Hematopoietic multipotent progenitor cell treated with erythropoietin and hydrocortisone succinate and interleukin-3 and kit ligand, for 4 days (in vitro differentiated cells): ENCODE results near the gene FMNL2.

Experiments used
- DNase-seq: peaks from one replicate; pipeline ENCODE4 v3.0.0-alpha.2; 2015

The FMNL2 gene

DNA sequence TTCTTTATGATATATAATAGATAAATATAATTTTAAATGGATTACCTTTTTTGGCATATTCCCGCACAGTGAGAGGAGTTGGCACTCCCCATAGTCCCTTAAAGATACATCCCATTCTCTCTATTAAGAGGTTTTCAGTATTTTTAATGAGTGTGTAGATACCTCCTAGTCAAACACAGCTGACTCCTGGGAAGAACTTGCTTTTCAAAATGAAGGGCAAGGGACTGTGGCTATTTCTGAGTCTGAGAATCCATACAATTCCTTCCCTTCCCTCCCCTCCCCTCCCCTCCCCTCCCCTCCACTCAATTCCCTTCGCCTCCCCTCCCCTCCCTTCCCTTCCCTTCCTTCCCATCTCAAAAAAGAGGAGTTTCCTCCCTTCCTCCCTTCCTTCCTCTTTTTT lies 288.8 kb downstream of the FMNL2 start:
- DNase-seq: no peak

DNA sequence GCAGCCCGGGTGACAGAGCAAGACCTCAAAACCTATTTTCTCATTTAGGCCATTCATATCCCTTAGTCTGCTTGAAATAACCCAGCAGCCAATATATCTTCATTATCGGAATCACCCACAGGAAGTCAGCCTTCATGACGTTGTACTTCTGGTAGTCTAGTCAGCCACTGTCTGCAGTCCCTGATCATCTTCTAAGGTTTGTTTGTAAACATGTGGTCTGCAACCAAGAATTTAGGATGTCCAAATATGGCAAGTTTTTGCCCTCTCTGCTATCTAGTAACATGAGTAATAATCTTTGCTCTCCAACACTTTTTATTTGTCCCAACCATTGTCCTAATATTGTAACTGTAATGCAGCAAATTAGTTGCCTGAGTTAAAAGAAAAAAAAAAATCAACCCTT lies 289.8 kb downstream of the FMNL2 start:
- no peak for DNase-seq

DNA sequence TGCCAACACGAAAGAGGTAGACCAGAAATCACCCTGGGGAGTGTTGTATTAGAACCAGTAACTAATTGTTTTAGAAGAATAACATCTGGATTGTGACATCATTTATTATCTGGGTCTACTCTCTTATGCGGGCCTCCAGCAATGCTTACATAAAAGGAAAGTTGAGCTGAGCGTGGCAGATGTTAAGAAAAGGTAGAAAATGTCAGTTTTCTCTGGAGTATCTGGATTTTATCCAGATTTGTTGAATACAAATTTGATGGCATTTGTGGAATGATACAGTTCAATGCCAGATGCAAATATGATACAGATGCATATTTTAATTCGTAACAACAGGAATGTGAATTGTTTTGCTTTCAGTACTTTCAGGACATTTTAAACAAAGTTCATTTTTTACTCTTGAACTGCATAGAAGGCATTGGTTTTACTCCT lies 292.0 kb downstream of the FMNL2 start:
- DNase-seq: no peak

DNA sequence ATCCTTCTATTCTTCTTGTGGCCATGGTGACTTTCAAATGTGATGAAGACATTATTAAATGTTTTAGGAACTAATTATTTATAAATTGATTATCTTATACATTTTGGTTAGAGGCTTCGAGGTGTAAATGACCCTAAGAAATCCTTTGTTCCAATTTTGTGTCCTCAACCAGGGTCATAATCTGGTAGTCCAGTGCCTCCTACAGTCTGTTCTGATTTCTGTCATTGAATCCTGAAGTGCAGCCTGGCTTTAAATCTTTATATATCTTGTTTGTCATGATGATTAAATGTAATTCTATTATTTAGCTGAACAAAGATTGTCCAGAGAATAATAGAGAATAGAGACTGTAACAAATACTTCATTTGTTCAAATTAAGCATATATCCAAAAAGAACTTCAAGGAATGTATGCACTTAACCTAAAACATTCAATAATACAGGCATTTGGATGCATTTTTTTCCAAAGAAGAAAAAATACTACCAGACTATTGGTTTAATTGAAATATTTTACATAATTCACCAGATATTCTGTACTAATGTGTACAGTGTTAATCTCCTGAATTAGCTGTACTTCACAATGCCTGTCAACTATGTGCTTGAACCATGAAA lies 292.5 kb downstream of the FMNL2 start:
- peak; percentile 62 for DNase-seq

DNA sequence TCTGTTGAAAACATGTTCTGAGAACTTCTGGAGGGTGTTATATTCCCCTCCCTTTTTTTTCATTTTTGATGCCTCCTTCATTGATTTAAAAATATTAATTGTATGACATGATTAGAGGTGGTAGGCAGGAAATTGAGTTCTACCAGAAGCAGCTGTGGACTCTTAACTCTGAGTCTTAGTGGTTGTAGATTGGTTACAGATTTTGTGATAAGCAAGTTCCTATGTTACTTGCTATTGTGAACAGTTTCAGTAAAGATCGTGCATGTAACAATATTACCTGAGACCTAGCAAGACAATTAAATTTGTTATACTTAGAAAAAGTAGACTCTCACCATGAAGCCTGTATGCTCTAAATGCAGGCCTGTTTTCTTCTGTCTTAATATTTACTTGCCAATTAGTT lies 294.2 kb downstream of the FMNL2 start:
- DNase-seq: no peak

DNA sequence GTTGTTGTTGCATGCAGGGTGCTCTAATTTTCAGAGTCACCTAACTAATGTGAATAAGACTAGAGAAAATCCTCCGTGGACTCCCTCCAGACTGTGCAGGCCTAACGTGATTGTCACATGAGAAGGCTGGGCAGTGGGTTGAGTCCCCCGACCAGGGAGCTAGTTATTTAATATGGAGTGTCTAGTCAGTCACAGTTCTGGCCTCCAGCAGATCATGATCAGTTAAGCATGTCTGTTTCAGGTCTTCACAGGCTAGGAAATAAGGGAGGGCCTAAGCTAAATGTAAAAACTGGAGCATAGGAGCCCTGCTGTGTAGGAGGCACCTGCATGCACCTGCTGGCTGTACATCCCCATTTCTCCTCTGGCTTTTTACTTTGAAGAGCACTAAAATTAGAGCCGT lies 295.5 kb downstream of the FMNL2 start:
- no peak for DNase-seq

DNA sequence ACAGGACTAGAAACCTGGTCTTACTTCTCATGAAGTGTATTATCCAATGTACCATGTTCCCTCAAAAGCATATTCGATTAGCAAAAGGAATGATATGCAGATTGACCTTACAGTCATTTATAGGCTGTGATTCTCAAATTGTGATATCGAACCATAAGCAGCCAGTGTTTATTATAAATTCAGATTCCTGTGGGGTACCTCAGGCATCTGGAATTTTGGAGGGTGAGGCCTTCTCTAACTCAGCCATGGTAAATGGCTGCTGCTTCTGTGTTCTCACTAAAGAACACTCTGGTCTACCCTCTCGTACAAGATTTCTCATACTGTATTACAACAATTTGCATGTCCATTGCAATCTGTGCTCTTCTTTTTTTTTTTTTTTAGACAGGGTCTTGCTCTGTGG lies 297.8 kb downstream of the FMNL2 start:
- no peak for DNase-seq

DNA sequence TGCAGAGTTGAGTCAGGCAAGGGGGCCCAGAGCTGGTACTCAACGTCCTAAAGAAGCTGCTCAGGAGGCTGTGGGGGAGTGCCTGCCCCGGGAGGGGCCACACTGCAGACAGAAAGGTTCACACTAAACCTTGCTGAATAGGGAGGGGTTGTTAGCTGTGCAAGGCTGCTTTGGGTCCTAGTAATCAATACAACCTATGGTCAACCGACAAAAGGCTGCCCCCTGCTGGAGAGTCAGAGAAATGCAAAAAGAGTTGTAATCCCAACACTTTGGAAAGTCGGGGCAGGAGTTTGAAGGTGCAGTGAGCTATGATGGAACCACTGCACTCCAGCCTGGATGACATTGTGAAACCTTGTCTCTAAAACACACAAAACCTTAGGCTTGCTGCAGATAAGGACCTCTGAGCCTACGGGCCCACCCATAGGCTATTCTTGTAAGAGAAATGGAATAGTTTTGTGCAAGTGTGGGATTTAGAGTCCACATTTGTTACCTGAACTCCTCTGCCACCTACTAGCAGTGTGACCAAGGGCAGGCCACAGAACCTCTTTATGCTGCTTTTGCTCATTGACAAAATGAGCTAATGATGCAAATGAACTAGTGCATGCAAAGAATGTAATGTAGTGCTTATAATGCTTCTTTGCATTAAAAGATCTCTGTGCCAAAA lies 300.8 kb downstream of the FMNL2 start:
- DNase-seq: peak; percentile 77

DNA sequence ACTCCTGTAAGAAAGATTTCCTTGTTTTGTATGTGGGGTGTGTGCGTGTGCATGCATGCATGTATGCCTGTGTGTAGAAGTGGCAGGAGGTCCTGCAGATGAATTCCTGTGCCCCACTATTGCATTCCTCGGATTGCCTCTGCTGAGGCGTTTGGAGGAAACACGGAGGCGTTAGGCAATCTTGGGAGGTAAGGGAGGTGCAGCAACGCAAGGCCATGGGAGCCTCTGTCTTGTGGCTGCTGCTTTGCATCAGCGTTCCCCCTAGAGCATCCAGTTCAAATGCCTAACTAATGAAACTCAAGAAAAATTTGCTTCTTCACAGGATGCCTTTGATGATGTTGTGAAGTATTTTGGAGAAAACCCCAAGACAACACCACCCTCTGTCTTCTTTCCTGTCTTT lies 302.3 kb downstream of the FMNL2 start:
- no peak for DNase-seq

DNA sequence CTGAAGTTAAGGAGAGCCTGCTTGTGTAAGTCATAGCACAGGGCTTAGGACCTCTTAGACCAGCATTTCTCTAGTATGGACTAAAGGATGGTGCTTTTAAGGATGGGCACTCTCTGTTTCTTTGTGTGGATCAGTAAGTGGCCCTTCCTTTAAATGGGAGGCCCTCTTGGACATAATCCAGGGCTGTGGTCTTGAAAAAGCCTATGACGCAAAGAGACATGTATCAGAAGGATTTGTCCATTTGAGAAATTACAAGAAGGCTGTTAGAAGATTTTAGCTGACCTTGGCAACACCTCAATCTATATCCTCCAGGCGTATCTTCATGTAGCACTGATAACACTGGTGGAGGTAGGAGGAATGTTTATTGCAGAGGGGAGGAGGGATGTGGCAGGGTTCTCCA lies 303.1 kb downstream of the FMNL2 start:
- no peak for DNase-seq

DNA sequence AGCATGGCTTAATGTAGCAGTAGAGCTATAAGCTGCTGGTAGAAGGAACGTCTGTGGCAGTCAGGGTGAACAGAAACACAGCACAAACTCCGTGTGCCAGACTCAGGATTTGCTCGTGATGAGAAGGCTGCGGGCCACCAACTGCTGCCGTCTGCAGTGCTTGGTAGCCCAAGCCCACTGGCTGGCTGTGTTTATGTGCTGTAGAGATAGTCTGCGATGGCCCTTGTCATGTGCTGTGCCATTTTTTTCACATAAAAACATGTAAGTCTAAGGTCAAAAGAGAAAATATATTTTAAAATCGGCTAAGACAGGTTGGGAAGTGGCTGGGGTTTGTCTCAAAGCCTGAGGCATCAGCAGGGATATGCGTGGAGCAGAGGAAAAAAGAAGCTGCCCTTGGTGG lies 303.6 kb downstream of the FMNL2 start:
- no peak for DNase-seq

DNA sequence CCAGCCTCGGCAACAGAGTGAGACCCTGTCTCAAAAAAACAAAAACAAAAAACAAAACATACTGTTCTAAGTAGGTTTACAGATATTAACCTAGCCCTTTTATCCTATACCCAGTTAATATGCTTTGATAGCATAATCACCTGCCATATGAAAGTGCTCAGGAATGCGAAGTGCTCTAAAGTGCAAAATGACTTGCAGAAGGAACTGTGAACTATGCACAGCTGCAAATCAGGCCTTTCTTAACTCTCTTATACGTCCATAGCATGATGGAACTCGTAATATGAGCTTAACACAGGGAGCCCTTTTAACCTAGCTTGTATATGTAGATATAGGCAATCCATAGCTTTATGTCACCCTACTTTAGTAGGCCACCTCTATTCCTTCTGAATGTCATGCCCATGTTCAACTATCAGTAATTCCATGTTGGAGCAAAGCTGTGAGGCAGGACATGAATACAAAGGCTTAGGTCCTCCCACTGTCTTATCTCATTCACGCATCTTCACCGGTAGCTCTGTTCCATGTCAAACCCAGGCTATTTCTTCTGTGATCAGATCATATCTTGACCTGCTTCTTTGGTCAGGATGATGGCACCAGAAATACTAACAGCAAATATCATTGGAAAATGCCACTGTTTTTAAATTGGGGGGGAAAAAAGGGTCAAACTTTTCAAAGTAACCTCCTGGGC lies 309.4 kb downstream of the FMNL2 start:
- no peak for DNase-seq

DNA sequence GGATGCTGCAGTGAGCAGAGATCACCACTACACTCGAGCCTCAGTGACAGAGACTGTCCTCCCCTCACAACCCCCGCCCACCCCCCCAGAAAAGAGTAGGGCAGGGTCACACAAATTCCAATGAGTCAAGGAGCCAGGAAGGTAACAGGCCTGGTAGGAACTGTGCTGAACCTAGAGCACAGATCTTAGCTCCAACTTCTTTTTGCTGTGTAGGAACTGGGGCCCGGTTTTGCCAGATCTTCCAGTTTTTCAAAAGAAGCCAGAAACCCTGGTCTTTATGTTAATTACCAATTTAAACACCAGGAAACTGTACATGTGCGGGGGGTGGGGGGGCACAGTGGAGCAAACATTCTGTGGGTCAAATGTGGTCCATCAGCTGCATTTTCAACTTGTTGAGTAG lies 311.3 kb downstream of the FMNL2 start:
- no peak for DNase-seq

DNA sequence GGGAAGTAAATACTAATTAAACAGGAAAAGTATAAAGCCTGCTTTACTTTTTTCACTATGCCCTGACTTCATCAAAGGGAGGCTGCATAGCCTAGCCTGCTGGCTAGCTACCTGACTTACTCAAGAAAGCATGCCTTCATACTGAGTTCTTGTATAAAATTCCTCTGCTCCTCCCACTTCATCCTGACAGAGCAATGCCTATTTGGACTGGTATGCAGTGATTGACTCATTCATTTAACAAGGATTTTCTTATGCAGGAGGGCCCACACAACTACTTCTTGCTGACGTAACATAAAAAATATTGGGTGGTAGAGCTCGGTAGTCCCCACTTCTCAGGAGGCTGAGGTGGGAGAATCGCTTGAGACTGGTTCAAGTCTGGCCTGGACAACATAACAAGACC lies 311.8 kb downstream of the FMNL2 start:
- no peak for DNase-seq

DNA sequence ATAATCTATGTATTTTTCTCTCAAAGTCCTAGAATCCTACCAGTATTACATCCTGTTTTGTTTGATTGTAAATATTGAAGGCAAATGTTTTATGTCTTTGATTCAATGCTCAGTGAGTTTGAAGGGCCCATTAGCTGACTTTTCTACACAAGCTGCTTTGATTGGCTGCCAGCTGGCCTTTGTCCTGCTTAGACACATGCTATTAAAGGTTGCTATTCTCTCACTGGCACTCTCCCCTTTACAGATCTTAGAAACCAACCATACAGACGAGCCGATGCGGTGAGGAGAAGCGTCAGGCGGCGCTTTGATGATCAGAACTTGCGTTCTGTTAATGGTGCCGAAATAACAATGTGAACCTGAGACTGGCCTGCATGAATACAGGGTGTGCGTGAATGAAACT lies 312.6 kb downstream of the FMNL2 start:
- no peak for DNase-seq

DNA sequence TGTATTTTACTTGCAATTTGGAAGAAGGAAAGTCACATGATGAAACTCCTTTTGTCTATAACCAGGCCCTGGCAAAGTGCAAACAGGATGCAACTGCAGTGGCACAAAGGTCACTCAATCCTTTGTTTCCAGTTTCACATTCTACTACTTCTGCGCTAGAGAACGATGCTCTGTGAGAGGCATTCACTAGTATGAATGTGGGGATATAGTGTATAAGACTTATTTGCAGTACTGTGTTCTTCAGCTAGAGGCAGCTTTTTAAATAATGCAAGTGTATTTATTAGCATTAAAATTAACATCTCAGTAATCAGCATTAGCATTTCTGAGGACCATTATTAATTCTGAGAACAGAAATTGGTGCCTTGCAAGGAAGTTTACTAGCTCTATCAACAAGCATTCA lies 313.4 kb downstream of the FMNL2 start:
- DNase-seq: no peak

DNA sequence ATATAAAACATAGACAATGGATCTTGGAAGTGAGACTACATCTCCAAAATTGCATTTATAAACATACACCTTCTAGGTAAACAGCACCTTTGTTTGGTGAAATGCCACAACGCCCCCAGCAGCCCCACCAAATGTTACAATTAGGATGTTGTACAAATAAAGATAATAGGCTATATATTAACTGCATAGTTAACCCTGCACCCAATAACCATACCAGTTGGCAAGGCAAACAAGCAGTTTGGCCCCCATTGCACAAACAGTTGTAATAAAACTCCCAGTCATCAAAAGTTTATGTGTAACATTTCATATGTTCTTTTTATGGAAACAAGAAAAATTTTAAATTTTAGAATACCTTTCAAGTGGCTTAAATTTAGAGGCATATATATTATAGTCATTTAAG lies 315.0 kb downstream of the FMNL2 start:
- DNase-seq: no peak

DNA sequence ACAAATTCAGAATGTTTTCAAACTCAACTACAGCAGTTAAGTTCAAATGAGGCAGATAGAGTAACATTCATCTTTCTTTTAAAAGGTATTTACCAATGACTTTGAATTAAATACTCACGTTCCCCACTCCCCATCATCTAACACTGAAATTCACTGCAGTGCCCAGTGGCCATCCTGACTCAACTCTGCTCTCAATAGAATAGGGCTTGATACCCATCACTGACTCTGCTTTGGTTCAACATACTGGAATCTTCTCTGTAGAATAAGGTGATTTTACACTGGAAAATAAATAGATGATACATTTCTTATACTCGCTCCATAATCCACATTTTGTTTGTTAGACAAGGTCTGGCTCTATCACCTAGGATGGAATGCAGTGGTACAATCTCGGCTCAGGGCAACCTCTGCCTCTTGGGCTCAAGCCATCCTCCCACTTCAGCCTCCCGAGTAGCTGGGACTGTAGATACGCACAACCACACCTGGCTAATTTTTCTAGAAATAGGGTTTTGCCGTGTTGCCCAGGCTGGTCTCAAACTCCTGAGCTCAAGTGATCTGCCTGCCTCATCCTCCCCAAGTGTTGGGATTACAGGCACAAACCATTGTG lies 315.9 kb downstream of the FMNL2 start:
- DNase-seq: no peak

DNA sequence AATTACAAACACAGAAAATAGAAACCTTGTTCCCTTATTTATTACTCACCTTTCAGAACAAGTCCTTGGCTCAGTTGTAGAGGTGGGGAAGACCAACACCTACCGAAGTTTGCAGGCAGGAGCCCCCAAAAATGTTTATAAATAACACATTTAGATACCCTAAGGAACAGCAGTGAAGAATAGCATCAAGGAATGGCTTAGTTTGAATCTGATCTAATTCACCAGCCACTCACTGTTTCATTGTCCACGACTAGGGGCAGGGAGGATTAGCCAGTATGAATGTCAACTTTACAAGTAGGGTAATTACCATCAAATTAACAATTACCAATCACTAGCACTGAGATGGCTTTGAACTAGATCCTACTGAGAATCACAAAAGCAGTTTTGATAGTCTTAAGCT lies 316.9 kb downstream of the FMNL2 start:
- DNase-seq: no peak

DNA sequence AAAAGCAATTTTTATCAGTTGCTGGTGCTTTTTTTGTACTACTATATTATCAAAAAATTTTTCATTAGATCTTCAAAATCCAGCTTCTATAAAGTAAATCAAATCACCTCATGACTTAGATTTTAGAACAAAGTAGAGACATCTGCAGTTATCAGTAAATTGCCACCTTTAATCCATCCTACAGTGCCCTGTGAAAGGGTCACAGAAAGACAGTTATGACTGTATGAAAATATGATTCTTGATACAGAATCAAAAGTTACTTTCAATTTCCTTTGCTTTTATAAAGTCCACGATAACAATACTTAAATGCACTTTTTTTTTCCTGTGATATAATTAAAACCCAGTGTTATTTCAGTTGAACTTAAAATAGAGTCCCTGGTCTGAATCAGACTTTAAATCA lies 320.9 kb downstream of the FMNL2 start:
- DNase-seq: no peak

DNA sequence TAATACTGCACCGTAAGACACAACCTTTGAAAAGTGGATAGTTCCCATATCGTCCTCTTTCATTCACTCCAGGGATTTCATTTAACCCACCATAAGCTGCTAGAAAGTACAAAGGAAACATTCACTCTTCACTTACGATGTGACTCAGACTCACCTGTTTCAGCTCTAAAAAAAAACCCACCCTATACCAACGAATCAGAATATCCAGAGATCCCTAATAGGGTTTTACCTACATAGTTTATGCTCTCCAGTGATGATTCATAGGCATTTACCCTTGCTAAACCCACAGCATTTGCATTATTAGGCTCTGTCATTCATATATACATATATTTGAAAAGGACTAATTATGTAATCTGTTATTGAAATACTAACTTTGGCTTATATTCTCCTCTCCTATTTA lies 322.1 kb downstream of the FMNL2 start:
- DNase-seq: no peak

DNA sequence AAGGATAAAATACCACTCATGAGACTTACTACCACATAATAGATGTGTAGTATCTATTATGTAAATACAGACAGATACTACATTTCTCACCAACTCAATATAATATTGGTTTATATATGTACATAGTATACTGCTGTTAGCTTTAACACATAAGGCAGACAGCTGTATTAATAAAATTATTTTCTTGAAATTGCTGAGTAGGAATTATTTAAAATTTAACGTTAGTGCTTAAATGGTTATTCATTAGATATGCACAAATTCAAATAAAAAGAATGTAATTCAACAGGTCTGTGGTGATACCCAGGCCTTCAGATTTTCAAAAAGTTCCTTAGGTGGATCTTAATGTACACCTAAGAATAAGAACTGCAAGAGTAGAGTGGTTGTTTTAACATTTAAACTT lies 323.2 kb downstream of the FMNL2 start:
- no peak for DNase-seq

DNA sequence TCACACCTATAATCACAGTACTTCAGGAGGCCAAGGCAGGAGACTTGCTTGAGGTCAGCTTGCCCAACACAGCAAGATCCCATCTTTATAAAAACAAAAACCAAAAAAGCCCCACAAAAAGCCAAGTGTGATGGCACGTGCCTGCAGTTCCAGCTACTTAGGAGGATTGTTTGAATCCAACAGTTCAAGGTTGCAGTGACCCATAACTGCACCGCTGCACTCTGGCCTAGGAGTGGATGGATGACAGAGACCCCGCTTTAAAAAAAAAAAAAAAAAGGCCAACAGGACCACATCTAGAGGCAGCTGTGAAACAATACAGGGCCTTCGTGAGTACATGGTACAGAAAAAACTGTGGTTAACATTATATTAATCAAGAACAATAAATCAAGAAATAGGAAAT lies 326.1 kb downstream of the FMNL2 start:
- no peak for DNase-seq

DNA sequence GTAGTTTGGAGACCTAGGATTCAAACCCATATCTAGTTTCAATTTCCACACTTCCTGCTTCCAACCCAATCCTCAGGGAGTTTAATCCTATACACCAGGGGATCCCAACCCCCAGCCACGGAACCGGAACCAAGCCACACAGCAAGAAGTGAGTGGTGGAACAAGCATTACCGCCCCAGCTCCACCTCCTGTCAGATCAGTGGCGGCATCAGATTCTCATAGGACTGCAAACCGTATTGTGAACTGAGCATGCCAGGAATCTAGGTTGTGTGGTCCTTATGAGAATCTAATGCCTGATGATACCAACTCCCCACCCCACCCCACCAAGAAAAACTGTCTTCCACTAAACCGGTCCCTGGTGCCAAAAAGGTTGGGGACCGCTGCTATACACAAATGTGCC lies 329.8 kb downstream of the FMNL2 start:
- no peak for DNase-seq
